Measurements from ENCODE around the gene GCLC.

- no peak; the same call in 1 of the 2 replicates for TF ChIP-seq CTCF (IDR thresholded peaks at IDR 0.05)
- no peak for TF ChIP-seq POLR2AphosphoS5 (IDR thresholded peaks at IDR 0.05; ENCODE audit: low read depth, low read length)
- no peak for TF ChIP-seq TCF7L2 (IDR thresholded peaks at IDR 0.05; ENCODE audit: low read depth, low read length)
- TF ChIP-seq, protein P1, sequence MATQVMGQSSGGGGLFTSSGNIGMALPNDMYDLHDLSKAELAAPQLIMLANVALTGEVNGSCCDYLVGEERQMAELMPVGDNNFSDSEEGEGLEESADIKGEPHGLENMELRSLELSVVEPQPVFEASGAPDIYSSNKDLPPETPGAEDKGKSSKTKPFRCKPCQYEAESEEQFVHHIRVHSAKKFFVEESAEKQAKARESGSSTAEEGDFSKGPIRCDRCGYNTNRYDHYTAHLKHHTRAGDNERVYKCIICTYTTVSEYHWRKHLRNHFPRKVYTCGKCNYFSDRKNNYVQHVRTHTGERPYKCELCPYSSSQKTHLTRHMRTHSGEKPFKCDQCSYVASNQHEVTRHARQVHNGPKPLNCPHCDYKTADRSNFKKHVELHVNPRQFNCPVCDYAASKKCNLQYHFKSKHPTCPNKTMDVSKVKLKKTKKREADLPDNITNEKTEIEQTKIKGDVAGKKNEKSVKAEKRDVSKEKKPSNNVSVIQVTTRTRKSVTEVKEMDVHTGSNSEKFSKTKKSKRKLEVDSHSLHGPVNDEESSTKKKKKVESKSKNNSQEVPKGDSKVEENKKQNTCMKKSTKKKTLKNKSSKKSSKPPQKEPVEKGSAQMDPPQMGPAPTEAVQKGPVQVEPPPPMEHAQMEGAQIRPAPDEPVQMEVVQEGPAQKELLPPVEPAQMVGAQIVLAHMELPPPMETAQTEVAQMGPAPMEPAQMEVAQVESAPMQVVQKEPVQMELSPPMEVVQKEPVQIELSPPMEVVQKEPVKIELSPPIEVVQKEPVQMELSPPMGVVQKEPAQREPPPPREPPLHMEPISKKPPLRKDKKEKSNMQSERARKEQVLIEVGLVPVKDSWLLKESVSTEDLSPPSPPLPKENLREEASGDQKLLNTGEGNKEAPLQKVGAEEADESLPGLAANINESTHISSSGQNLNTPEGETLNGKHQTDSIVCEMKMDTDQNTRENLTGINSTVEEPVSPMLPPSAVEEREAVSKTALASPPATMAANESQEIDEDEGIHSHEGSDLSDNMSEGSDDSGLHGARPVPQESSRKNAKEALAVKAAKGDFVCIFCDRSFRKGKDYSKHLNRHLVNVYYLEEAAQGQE (IDR thresholded peaks at IDR 0.05; ENCODE audit: insufficient read depth in 1 of 2, low read depth in 2 of 2, low read length in 1 of 2): no peak
- TF ChIP-seq SIN3A (IDR thresholded peaks at IDR 0.05; ENCODE audit: borderline replicate concordance, insufficient read depth, low read depth, low read length): no peak
Observed at GRCh38 chr6:53566755-53567154, 21.9 kb upstream of the GCLC start.

Data from Panc1 (cell line).